ENCODE measurements around the gene MEGF10.

The MEGF10 gene

GRCh38 chr5:127321465-127321864 lies 30.9 kb downstream of the MEGF10 start:
- Histone ChIP-seq H2AFZ (ENCODE audit: low read depth, low read length) (no peak overlapping the region), H3K9me3 (ENCODE audit: low read length) (no peaks in the 10 kb centered on the region), H3K27me3 (ENCODE audit: insufficient read depth, low read length) (no peaks in the 10 kb centered on the region), H3K4me3 (ENCODE audit: low read length) (no peak overlapping the region), H3K4me1 (ENCODE audit: insufficient read depth, low read length) (peaks cover 6% of the 10 kb centered on the region), H3K36me3 (ENCODE audit: insufficient read depth, low read length) (no peaks in the 10 kb centered on the region)

- no peak overlapping the region for H2AFZ ChIP-seq (ENCODE audit: low read depth, low read length)
- peaks cover 6% of the 10 kb centered on the region for H3K4me1 ChIP-seq (ENCODE audit: insufficient read depth, low read length)
- no peak overlapping the region for H3K4me3 ChIP-seq (ENCODE audit: low read length)
- no peaks in the 10 kb centered on the region for H3K36me3 ChIP-seq (ENCODE audit: insufficient read depth, low read length)
- no peaks in the 10 kb centered on the region for H3K27me3 ChIP-seq (ENCODE audit: insufficient read depth, low read length)
- no peaks in the 10 kb centered on the region for H3K9me3 ChIP-seq (ENCODE audit: low read length)
Observed at GRCh38 chr5:127322403-127322802, 31.8 kb downstream of the MEGF10 start.

GRCh38 chr5:127324756-127325155 lies 34.2 kb downstream of the MEGF10 start:
- Histone ChIP-seq H3K27me3 (ENCODE audit: insufficient read depth, low read length) (no peaks in the 10 kb centered on the region), H3K36me3 (ENCODE audit: insufficient read depth, low read length) (no peaks in the 10 kb centered on the region), H3K4me1 (ENCODE audit: insufficient read depth, low read length) (peaks cover 6% of the 10 kb centered on the region), H3K9me3 (ENCODE audit: low read length) (no peaks in the 10 kb centered on the region), H3K4me3 (ENCODE audit: low read length) (no peak overlapping the region), H2AFZ (ENCODE audit: low read depth, low read length) (no peak overlapping the region)

GRCh38 chr5:127326431-127326830 lies 35.8 kb downstream of the MEGF10 start:
- no peak overlapping the region for H2AFZ ChIP-seq (ENCODE audit: low read depth, low read length)
- no peaks in the 10 kb centered on the region for H3K27me3 ChIP-seq (ENCODE audit: insufficient read depth, low read length)
- H3K4me3 ChIP-seq (ENCODE audit: low read length), result no peak overlapping the region
- H3K4me1 ChIP-seq (ENCODE audit: insufficient read depth, low read length), result no peaks in the 10 kb centered on the region
- no peaks in the 10 kb centered on the region for H3K9me3 ChIP-seq (ENCODE audit: low read length)
- no peaks in the 10 kb centered on the region for H3K36me3 ChIP-seq (ENCODE audit: insufficient read depth, low read length)

GRCh38 chr5:127326976-127327755 lies 36.6 kb downstream of the MEGF10 start:
- no peaks in the 10 kb centered on the region for H3K9me3 ChIP-seq (ENCODE audit: low read length)
- no peak overlapping the region for H3K4me3 ChIP-seq (ENCODE audit: low read length)
- H3K27me3 ChIP-seq (ENCODE audit: insufficient read depth, low read length), result no peaks in the 10 kb centered on the region
- no peak overlapping the region for H2AFZ ChIP-seq (ENCODE audit: low read depth, low read length)
- peaks cover 3% of the 10 kb centered on the region for H3K36me3 ChIP-seq (ENCODE audit: insufficient read depth, low read length)
- H3K4me1 ChIP-seq (ENCODE audit: insufficient read depth, low read length), result no peaks in the 10 kb centered on the region

- H3K27me3 ChIP-seq (ENCODE audit: insufficient read depth, low read length), result no peaks in the 10 kb centered on the region
- no peak overlapping the region for H3K4me3 ChIP-seq (ENCODE audit: low read length)
- no peaks in the 10 kb centered on the region for H3K4me1 ChIP-seq (ENCODE audit: insufficient read depth, low read length)
- no peaks in the 10 kb centered on the region for H3K9me3 ChIP-seq (ENCODE audit: low read length)
- H2AFZ ChIP-seq (ENCODE audit: low read depth, low read length), result no peak overlapping the region
- H3K36me3 ChIP-seq (ENCODE audit: insufficient read depth, low read length), result peaks cover 3% of the 10 kb centered on the region
Observed at GRCh38 chr5:127330116-127330515, 39.5 kb downstream of the MEGF10 start.

GRCh38 chr5:127331890-127332649 lies 41.5 kb downstream of the MEGF10 start:
- Histone ChIP-seq H3K36me3 (ENCODE audit: insufficient read depth, low read length) (peaks cover 3% of the 10 kb centered on the region), H3K4me1 (ENCODE audit: insufficient read depth, low read length) (no peaks in the 10 kb centered on the region), H3K9me3 (ENCODE audit: low read length) (no peaks in the 10 kb centered on the region), H3K27me3 (ENCODE audit: insufficient read depth, low read length) (no peaks in the 10 kb centered on the region), H2AFZ (ENCODE audit: low read depth, low read length) (no peak overlapping the region), H3K4me3 (ENCODE audit: low read length) (no peak overlapping the region)

- peaks cover 3% of the 10 kb centered on the region for H3K36me3 ChIP-seq (ENCODE audit: insufficient read depth, low read length)
- H3K27me3 ChIP-seq (ENCODE audit: insufficient read depth, low read length), result no peaks in the 10 kb centered on the region
- H3K4me3 ChIP-seq (ENCODE audit: low read length), result no peak overlapping the region
- no peaks in the 10 kb centered on the region for H3K9me3 ChIP-seq (ENCODE audit: low read length)
- no peak overlapping the region for H2AFZ ChIP-seq (ENCODE audit: low read depth, low read length)
- H3K4me1 ChIP-seq (ENCODE audit: insufficient read depth, low read length), result peaks cover 10% of the 10 kb centered on the region
Observed at GRCh38 chr5:127333483-127333882, 42.9 kb downstream of the MEGF10 start.

GRCh38 chr5:127335381-127335780 lies 44.8 kb downstream of the MEGF10 start:
- H3K4me1 ChIP-seq (ENCODE audit: insufficient read depth, low read length), result peaks cover 11% of the 10 kb centered on the region
- no peak overlapping the region for H3K4me3 ChIP-seq (ENCODE audit: low read length)
- no peak overlapping the region for H2AFZ ChIP-seq (ENCODE audit: low read depth, low read length)
- no peaks in the 10 kb centered on the region for H3K9me3 ChIP-seq (ENCODE audit: low read length)
- peaks cover 3% of the 10 kb centered on the region for H3K36me3 ChIP-seq (ENCODE audit: insufficient read depth, low read length)
- no peaks in the 10 kb centered on the region for H3K27me3 ChIP-seq (ENCODE audit: insufficient read depth, low read length)

GRCh38 chr5:127337876-127338275 lies 47.3 kb downstream of the MEGF10 start:
- peaks cover 12% of the 10 kb centered on the region for H3K36me3 ChIP-seq (ENCODE audit: insufficient read depth, low read length)
- H2AFZ ChIP-seq (ENCODE audit: low read depth, low read length), result no peak overlapping the region
- no peaks in the 10 kb centered on the region for H3K27me3 ChIP-seq (ENCODE audit: insufficient read depth, low read length)
- H3K9me3 ChIP-seq (ENCODE audit: low read length), result no peaks in the 10 kb centered on the region
- H3K4me1 ChIP-seq (ENCODE audit: insufficient read depth, low read length), result peaks cover 18% of the 10 kb centered on the region
- no peak overlapping the region for H3K4me3 ChIP-seq (ENCODE audit: low read length)

GRCh38 chr5:127338501-127338900 lies 47.9 kb downstream of the MEGF10 start:
- Histone ChIP-seq H3K4me3 (ENCODE audit: low read length) (no peak overlapping the region), H3K27me3 (ENCODE audit: insufficient read depth, low read length) (no peaks in the 10 kb centered on the region), H3K36me3 (ENCODE audit: insufficient read depth, low read length) (peaks cover 12% of the 10 kb centered on the region), H2AFZ (ENCODE audit: low read depth, low read length) (no peak overlapping the region), H3K9me3 (ENCODE audit: low read length) (no peaks in the 10 kb centered on the region), H3K4me1 (ENCODE audit: insufficient read depth, low read length) (peaks cover 19% of the 10 kb centered on the region)

GRCh38 chr5:127340606-127341005 lies 50.0 kb downstream of the MEGF10 start:
- Histone ChIP-seq H3K4me3 (ENCODE audit: low read length) (no peak overlapping the region), H3K27me3 (ENCODE audit: insufficient read depth, low read length) (no peaks in the 10 kb centered on the region), H3K9me3 (ENCODE audit: low read length) (no peaks in the 10 kb centered on the region), H3K4me1 (ENCODE audit: insufficient read depth, low read length) (peaks cover 19% of the 10 kb centered on the region), H3K36me3 (ENCODE audit: insufficient read depth, low read length) (peaks cover 16% of the 10 kb centered on the region), H2AFZ (ENCODE audit: low read depth, low read length) (no peak overlapping the region)

GRCh38 chr5:127342364-127342763 lies 51.8 kb downstream of the MEGF10 start:
- no peak overlapping the region for H2AFZ ChIP-seq (ENCODE audit: low read depth, low read length)
- peaks cover 19% of the 10 kb centered on the region for H3K4me1 ChIP-seq (ENCODE audit: insufficient read depth, low read length)
- H3K9me3 ChIP-seq (ENCODE audit: low read length), result no peaks in the 10 kb centered on the region
- peaks cover 16% of the 10 kb centered on the region for H3K36me3 ChIP-seq (ENCODE audit: insufficient read depth, low read length)
- no peaks in the 10 kb centered on the region for H3K27me3 ChIP-seq (ENCODE audit: insufficient read depth, low read length)
- H3K4me3 ChIP-seq (ENCODE audit: low read length), result no peak overlapping the region
